ENCODE data around the gene AJUBA.
A peak's percentile ranks its signal among the peaks of the same experiment; 100 is the strongest.
"Not testable (repeated sequence)": the region's sequence is repeated elsewhere in the genome, so short reads cannot be mapped to it uniquely, and the experiment has no call there.

Gene AJUBA

DNA sequence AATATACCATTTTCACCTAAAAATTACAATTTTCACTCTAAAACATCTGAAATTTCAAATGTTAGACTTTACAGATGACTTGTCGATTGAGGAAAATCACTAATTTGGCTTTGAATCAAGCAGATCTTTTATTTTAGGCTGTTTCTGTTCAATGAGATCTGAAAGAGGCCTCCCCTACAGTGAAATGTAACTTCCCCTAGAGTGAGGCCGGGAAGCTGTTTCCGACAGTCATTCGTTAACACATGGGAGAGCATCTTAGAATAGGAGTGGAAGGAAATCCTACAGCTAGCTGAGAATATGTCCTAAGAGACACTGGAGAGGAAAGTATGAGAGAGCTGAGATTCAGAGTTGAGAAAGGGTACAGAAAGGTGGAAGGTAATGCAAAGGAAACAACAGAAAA lies 33.3 kb upstream of the AJUBA start:
- H3K4me3 ChIP-seq (ENCODE audit: low read depth, low read length), result no peak overlapping the region
- TF ChIP-seq, protein P1, sequence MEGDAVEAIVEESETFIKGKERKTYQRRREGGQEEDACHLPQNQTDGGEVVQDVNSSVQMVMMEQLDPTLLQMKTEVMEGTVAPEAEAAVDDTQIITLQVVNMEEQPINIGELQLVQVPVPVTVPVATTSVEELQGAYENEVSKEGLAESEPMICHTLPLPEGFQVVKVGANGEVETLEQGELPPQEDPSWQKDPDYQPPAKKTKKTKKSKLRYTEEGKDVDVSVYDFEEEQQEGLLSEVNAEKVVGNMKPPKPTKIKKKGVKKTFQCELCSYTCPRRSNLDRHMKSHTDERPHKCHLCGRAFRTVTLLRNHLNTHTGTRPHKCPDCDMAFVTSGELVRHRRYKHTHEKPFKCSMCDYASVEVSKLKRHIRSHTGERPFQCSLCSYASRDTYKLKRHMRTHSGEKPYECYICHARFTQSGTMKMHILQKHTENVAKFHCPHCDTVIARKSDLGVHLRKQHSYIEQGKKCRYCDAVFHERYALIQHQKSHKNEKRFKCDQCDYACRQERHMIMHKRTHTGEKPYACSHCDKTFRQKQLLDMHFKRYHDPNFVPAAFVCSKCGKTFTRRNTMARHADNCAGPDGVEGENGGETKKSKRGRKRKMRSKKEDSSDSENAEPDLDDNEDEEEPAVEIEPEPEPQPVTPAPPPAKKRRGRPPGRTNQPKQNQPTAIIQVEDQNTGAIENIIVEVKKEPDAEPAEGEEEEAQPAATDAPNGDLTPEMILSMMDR (IDR thresholded peaks at IDR 0.05; ENCODE audit: low read depth, low read length), result no peak

DNA sequence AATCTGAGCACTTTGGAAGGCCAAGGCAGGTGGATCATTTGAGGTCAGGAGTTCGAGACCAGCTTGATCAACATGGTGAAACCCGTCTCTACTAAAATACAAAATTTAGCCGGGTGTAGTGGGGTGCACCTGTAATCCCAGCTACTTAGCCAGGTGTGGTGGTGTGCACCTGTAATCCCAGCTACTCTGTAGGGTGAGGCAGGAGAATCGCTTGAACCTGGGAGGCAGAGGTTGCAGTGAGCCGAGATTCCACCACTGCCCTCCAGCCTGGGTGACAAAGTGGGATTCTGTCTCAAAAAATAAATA lies 31.4 kb upstream of the AJUBA start:
- not testable (repeated sequence) for H3K4me3 ChIP-seq (ENCODE audit: low read depth, low read length)

DNA sequence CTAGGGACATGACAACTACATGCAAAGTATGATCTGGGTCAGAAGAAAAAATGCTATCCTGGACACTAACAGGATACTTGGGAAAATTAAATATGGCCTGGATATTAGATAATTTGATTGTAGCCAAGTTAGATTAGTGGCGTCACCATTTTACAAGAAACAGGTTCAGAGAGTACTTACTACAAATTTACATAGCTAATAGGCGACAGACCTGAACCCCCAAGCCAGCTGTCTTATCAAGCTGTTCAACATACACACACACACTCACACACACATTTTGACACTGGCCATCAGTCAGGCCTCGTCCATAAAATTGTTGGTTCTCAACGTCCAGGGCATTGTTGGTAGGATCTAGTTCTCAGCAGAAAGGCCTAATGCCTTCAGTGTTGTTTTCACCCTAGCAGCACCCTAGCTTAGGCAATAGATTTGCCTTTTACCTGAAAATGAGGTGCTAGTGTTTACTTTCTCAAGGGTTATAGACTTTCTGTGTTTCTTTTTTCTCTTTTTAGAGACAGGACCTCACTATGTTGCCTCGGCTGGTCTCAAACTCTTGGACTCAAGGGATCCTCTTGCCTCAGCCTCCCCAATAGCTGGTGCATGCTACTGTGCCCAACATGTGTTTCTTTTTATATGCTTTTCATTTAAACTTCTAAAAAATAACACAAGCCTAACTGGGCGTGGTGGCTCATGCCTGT lies 30.9 kb upstream of the AJUBA start:
- TF ChIP-seq, protein P1 (IDR thresholded peaks at IDR 0.05; ENCODE audit: low read depth, low read length), result no peak
- no peak overlapping the region for H3K4me3 ChIP-seq (ENCODE audit: low read depth, low read length)

DNA sequence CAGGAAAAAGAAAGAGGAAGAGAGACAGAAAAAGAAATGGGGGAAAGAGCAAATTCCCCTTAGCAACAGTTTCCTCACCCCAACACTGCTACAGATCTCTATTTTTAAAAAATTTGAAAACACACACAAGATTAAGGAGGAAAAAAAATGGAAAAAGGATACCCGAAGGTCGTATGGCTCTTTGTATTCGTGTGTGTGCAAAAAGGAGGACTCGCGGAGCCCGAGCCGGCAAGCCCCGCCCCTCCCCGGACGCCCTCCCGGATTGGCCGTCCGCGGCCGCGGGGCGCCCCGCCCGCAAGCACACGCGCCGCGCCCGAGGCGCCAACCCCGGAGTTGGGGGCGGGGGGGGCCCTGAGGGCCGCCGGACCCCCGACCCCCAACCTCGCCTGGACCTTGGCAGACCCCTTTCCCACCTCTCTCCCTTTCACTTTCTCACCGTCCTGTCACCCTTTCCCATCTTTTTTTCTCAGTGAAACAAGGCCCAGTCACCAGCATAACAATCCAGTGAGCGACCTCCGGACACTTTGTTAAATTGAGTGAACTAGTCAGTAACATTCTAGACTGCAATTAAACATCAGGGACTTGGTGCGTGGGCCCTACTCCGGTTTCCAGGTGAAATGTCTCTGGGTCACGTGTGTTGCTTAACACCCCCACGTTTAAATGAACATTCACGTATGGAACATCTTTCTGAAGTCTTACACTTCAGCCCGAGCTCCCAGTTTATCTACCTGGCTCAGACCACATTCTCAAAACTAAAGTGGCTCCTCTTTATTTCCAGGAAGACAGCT lies 27.8 kb upstream of the AJUBA start, which contains the start of gene C14orf93:
C14orf93 (minus strand) TSS at position 205 of the 788 bp plus-strand sequence. CDS start 11,120 bp downstream, outside the sequence.
- TF ChIP-seq, protein P1 (IDR thresholded peaks at IDR 0.05; ENCODE audit: low read depth, low read length), result no peak
- H3K4me3 ChIP-seq (ENCODE audit: low read depth, low read length), result peak within 1 kb of the TSS; percentile 58

DNA sequence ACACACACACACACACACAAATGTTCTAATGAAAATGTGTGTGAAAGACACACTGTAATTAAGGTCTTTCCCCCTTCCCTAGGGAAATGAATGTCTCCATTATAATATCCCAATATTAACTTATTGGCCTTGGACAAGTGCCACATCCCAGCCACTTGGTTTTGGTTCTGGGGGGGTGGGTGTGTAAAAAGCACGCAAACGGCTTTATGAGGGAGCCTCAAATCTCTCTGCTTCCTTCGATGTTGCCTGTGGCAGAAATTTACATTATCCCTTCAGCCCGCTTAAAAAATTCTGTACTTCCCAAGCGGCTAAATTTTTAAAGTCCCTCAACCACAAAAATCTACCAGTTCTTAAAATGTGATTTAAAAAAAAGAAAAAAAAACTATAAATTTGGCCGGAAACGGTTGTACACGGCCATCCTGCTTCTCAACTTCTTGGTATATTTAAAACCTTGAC lies 27.2 kb upstream of the AJUBA start:
- H3K4me3 ChIP-seq (ENCODE audit: low read depth, low read length), result peak overlapping the region; percentile 58
- TF ChIP-seq, protein P1 (IDR thresholded peaks at IDR 0.05; ENCODE audit: low read depth, low read length), result no peak

DNA sequence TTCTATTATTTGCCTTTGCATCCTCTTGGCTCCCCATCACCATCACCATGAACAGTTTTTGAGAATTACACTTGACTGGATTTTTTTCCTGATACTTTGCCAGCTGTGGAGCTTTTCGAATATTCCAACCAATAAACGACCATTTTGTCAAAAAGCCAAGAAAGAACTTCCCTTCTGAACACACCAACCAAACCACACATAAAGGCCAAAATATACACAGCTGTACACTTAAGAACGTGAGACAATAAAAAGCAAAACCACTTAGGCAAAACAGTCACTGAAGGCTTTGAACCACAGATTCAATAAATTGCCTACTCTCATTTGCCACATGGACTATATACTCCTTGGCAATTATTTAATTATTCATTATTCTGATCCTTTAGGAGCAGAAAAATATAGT lies 26.5 kb upstream of the AJUBA start:
- TF ChIP-seq, protein P1 (IDR thresholded peaks at IDR 0.05; ENCODE audit: low read depth, low read length), result no peak
- no peak overlapping the region for H3K4me3 ChIP-seq (ENCODE audit: low read depth, low read length)

DNA sequence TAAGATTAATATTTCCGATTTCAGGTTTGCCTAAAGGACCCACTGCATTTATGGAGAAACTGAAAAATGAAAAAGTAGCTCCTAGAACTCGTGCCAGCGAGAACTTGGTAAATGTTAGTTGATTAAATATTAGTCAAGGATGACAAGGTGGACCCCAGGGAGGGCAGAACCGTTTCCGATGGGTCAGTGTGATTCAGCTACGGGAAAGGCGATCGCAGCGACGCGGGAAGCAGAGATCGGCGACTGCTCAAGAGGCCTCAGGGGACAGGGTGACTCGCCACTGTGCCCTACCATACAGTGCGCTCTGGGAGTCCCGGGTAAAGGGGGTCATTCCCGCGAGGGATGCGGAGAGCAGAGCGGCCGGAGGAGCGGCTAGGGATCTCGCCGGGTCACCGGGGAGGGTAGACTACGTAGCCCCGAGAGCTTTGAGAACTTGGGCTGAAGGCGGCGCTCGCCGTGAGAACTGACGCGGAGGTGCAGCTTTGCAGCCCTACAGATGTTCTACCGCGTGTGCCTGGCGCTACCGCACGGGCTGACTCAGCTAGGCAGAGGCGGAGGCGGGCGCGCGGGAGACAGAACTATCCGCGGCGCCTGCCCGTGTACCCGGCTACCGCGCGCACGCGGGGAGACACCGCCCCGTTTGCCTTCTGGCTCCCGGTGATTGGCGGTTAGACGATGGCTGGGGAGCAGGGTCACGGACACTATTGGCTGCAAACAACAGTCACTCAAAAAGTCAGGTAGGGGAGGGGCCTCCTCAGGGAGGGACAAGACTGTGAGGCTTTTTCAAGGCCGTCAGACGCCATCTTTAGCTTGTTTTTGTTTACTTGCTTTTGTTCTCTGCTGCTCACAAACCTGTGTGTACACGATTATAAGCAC lies 24.4 kb upstream of the AJUBA start:
- TF ChIP-seq, protein P1 (IDR thresholded peaks at IDR 0.05; ENCODE audit: low read depth, low read length), result no peak
- peak overlapping the region; percentile 74 for H3K4me3 ChIP-seq (ENCODE audit: low read depth, low read length)

Data from WI38 (cell line).